ENCODE results near the gene STOML3.
A peak's percentile ranks its signal among the peaks of the same experiment; 100 is the strongest.

Gene STOML3

DNA sequence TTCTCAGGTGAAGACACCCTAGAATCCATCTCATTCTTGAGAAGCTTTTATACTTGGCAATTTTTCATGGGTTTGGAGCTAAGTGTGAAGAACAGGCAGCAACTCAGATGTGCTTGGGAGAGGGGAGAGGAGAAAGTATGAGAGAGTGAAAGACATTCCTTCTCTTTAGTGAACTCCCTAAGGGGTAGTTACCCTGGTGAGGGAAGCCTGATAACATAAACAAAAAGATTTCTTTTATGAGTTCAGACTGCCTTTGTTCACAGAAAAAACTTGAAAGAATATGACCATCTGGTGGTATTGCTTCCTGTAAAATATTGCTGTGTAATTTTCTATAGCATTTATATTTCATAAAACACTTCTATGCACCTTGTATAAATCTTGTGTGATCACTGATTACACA, at the start of gene STOML3:
TSS of gene STOML3 (minus strand) at position 139 of the 400 bp plus-strand sequence. CDS start at position 29, 110 bp downstream.
- Histone ChIP-seq H3K9me3 (ENCODE audit: low read depth, low read length) (no peaks in the 10 kb centered on the region), H3K36me3 (ENCODE audit: insufficient read depth, low read length) (no peaks in the 10 kb centered on the region), H3K27ac (no peak within 1 kb of the TSS), H3K9ac (ENCODE audit: insufficient read length) (no peak within 1 kb of the TSS), H3K4me3 (no peak within 1 kb of the TSS)
- no peak for DNase-seq (ENCODE audit: low read depth, low spot score)
- no peak for TF ChIP-seq FOXP2 (optimal IDR thresholded peaks at IDR 0.05; ENCODE audit: control extremely low read depth, extremely low read length, insufficient read depth)
- no peak for TF ChIP-seq EZH2 (IDR thresholded peaks at IDR 0.05)
- no peak for TF ChIP-seq POLR2AphosphoS5 (IDR thresholded peaks at IDR 0.05; ENCODE audit: borderline replicate concordance, low read depth, low read length)

DNA sequence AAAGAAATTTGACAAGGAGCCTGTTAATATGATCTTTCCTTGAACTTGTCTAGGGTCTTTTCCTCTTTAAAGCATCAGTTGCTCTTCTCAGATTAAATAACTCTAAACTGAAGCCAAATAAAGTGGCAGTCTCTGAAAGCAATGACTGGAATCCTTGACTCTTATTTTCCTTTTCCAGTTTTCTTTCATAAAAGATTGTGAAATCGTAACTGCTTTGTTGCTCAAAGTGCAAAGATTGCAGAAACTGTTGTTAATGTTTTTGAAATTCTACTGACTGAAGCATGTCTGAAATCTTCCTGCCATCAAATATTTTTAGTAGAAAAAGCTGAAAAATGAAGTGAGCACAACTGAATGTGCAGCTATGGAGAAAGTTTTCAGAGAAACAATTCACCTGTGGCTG, 49.6 kb upstream of the STOML3 start:
- Histone ChIP-seq H3K36me3 (ENCODE audit: insufficient read depth, low read length) (peaks cover 26% of the 10 kb centered on the region), H3K9me3 (ENCODE audit: low read depth, low read length) (no peaks in the 10 kb centered on the region), H3K27ac (peak overlapping the region; percentile 78), H3K4me3 (peak overlapping the region; percentile 87), H3K9ac (ENCODE audit: insufficient read length) (peak overlapping the region; percentile 60)
- TF ChIP-seq FOXP2 (optimal IDR thresholded peaks at IDR 0.05; ENCODE audit: control extremely low read depth, extremely low read length, insufficient read depth) (no peak), POLR2AphosphoS5 (IDR thresholded peaks at IDR 0.05; ENCODE audit: borderline replicate concordance, low read depth, low read length) (no peak), EZH2 (IDR thresholded peaks at IDR 0.05) (no peak)
- DNase-seq (ENCODE audit: low read depth, low spot score) = no peak

- Histone ChIP-seq H3K4me3 (peak overlapping the region; percentile 87), H3K9ac (ENCODE audit: insufficient read length) (peak overlapping the region; percentile 93), H3K9me3 (ENCODE audit: low read depth, low read length) (no peaks in the 10 kb centered on the region), H3K27ac (peak overlapping the region; percentile 78; the same call in 1 of the 2 replicates), H3K36me3 (ENCODE audit: insufficient read depth, low read length) (peaks cover 20% of the 10 kb centered on the region)
- TF ChIP-seq EZH2 (IDR thresholded peaks at IDR 0.05) (no peak), POLR2AphosphoS5 (IDR thresholded peaks at IDR 0.05; ENCODE audit: borderline replicate concordance, low read depth, low read length) (no peak), FOXP2 (optimal IDR thresholded peaks at IDR 0.05; ENCODE audit: control extremely low read depth, extremely low read length, insufficient read depth) (no peak)
- DNase-seq (ENCODE audit: low read depth, low spot score) = no peak
Measured at GRCh38 chr13:39039041-39039440, 48.4 kb upstream of the STOML3 start.

- DNase-seq (ENCODE audit: low read depth, low spot score) = no peak
- peaks cover 20% of the 10 kb centered on the region for H3K36me3 ChIP-seq (ENCODE audit: insufficient read depth, low read length)
- H3K9ac ChIP-seq (ENCODE audit: insufficient read length) = peak overlapping the region; percentile 93
- H3K27ac ChIP-seq = peak overlapping the region; percentile 78; the same call in 1 of the 2 replicates
- H3K4me3 ChIP-seq = peak overlapping the region; percentile 87
- no peak for TF ChIP-seq POLR2AphosphoS5 (IDR thresholded peaks at IDR 0.05; ENCODE audit: borderline replicate concordance, low read depth, low read length)
- no peak for TF ChIP-seq FOXP2 (optimal IDR thresholded peaks at IDR 0.05; ENCODE audit: control extremely low read depth, extremely low read length, insufficient read depth)
- no peak for TF ChIP-seq EZH2 (IDR thresholded peaks at IDR 0.05)
- no peaks in the 10 kb centered on the region for H3K9me3 ChIP-seq (ENCODE audit: low read depth, low read length)
Measured at GRCh38 chr13:39038569-39039030, 48.0 kb upstream of the STOML3 start.

DNA sequence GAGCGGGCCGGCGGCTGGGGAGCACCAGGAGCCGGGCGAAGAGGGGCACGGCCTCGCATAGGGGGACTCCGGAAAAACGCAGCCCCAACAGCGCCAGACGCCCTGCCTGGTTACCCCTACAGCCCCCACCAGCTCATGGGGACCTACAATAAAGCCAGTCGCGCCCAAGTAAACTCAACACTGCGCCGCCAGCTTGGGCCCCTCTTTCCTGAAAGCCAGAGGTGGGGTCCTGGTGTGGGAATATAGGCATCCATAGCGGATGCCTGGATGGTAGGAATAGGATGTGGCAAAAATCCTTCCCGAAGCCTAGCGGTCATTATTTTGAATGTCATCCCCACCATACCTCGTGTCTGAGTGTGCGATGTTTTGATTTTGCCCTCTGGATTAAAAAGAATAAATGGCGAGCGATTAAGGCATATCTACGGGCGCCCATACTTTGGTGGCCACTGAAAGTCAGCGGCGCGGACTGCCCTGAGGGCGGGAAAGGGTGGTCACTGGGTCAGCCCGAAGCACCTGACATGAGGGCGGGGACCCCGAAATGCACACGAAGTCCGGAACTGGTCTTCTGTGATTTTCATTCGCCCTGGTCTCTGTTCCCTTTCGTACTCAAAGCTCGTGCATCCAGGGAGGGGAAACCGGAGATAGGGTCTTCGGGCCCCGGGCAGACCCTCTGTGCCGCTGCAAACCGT, 47.4 kb upstream of the STOML3 start, which contains the start of the genes NHLRC3 and PROSER1:
TSS of gene NHLRC3 (plus strand) at position 577 of the 689 bp plus-strand sequence. CDS start 184 bp downstream, outside the sequence.
TSS of gene PROSER1 (minus strand) at position 210 of the 689 bp plus-strand sequence. CDS start 847 bp downstream, outside the sequence.
- peak within 1 kb of the TSS; percentile 93 for H3K9ac ChIP-seq (ENCODE audit: insufficient read length)
- peak within 1 kb of the TSS; percentile 87 for H3K4me3 ChIP-seq
- peak within 1 kb of the TSS; percentile 78 for H3K27ac ChIP-seq
- peak; percentile 89 for TF ChIP-seq POLR2AphosphoS5 (IDR thresholded peaks at IDR 0.05; ENCODE audit: borderline replicate concordance, low read depth, low read length)
- no peak for TF ChIP-seq FOXP2 (optimal IDR thresholded peaks at IDR 0.05; ENCODE audit: control extremely low read depth, extremely low read length, insufficient read depth)
- H3K36me3 ChIP-seq (ENCODE audit: insufficient read depth, low read length) = peaks cover 20% of the 10 kb centered on the region
- DNase-seq (ENCODE audit: low read depth, low spot score) = no peak
- H3K9me3 ChIP-seq (ENCODE audit: low read depth, low read length) = no peaks in the 10 kb centered on the region

DNA sequence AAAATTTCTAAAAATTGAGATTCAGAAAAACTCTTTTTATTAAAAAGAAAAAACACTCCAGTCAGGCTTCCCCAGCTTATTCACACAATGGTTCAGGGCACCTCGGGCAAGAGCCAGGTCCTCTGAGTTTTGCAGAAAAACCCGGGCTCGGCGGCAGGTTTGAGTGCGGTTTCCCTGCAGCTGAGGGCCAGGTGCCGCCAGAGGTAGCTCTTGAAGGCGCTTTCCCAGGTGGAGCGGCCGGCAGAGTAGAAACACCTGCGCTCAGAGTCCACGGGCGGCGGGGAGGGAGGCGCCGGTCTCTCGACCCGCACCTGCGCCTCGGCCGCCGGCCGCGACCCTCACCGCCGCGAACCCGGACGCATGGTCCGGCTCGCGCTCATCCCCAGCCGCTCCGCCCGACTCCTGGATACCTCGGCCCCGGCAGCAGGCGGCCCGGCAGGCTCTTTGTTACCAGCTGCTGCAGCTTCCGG, 46.8 kb upstream of the STOML3 start:
- no peak for DNase-seq (ENCODE audit: low read depth, low spot score)
- no peaks in the 10 kb centered on the region for H3K9me3 ChIP-seq (ENCODE audit: low read depth, low read length)
- H3K36me3 ChIP-seq (ENCODE audit: insufficient read depth, low read length) = peaks cover 20% of the 10 kb centered on the region
- H3K4me3 ChIP-seq = peak overlapping the region; percentile 87
- peak overlapping the region; percentile 65 for H3K27ac ChIP-seq
- TF ChIP-seq POLR2AphosphoS5 (IDR thresholded peaks at IDR 0.05; ENCODE audit: borderline replicate concordance, low read depth, low read length) (no peak), EZH2 (IDR thresholded peaks at IDR 0.05) (no peak)
- peak overlapping the region; percentile 93 for H3K9ac ChIP-seq (ENCODE audit: insufficient read length)

DNA sequence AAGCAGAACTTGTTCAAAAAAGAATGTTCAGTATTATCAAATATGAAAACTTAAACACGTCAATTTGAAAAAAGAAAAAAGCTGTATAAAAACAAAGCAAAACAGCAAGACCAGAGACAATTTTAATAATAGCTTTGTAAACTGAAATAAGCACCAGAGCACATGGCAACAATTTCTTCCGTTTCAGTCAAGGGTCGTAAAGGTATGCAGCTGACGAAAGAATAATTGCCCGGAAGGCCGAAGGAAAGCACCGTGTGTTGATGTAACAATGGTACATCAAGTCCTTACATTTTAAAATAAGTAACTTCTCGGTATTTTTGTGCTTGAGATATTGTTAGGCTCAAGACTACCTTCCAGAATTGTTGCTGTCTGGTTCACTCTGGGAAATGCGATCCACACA, 45.6 kb upstream of the STOML3 start:
- peak overlapping the region; percentile 65; the same call in 1 of the 2 replicates for H3K27ac ChIP-seq
- H3K4me3 ChIP-seq = peak overlapping the region; percentile 87
- H3K9me3 ChIP-seq (ENCODE audit: low read depth, low read length) = no peaks in the 10 kb centered on the region
- H3K36me3 ChIP-seq (ENCODE audit: insufficient read depth, low read length) = peaks cover 20% of the 10 kb centered on the region
- peak overlapping the region; percentile 93 for H3K9ac ChIP-seq (ENCODE audit: insufficient read length)
- TF ChIP-seq EZH2 (IDR thresholded peaks at IDR 0.05) (no peak), FOXP2 (optimal IDR thresholded peaks at IDR 0.05; ENCODE audit: control extremely low read depth, extremely low read length, insufficient read depth) (no peak), POLR2AphosphoS5 (IDR thresholded peaks at IDR 0.05; ENCODE audit: borderline replicate concordance, low read depth, low read length) (no peak)
- DNase-seq (ENCODE audit: low read depth, low spot score) = no peak

- Histone ChIP-seq H3K9ac (ENCODE audit: insufficient read length) (peak overlapping the region; percentile 93), H3K4me3 (peak overlapping the region; percentile 87), H3K9me3 (ENCODE audit: low read depth, low read length) (no peaks in the 10 kb centered on the region), H3K27ac (no peak overlapping the region), H3K36me3 (ENCODE audit: insufficient read depth, low read length) (peaks cover 23% of the 10 kb centered on the region)
- TF ChIP-seq POLR2AphosphoS5 (IDR thresholded peaks at IDR 0.05; ENCODE audit: borderline replicate concordance, low read depth, low read length) (no peak), FOXP2 (optimal IDR thresholded peaks at IDR 0.05; ENCODE audit: control extremely low read depth, extremely low read length, insufficient read depth) (no peak), EZH2 (IDR thresholded peaks at IDR 0.05) (no peak)
- no peak for DNase-seq (ENCODE audit: low read depth, low spot score)
Measured at GRCh38 chr13:39035799-39036198, 45.2 kb upstream of the STOML3 start.
